A673 (cell line): ENCODE data around the gene NAB2. TPM values are rescaled to one million over a fixed set of nuclear protein-coding genes. Genes with fewer than 3 reads are reported as not detected.
A peak's percentile ranks its signal among the peaks of the same experiment; 100 is the strongest.

Experiments used
- BruUV-seq: library from RNA; stranded (reverse); fragments of 400-500 nt; replicated peaks from 2 replicates; lab custom pipeline; 2021; lab: Mats Ljungman, UMichigan
- CTCF ChIA-PET: fragments of 300-600 bp; sonication (Branson Sonifier 250); formaldehyde crosslinking; loops from one replicate; lab custom pipeline; 2022; ENCODE audit warnings: antibody characterized with exemption; lab: Charles Lee
- POLR2A ChIA-PET: fragments of 300-600 bp; sonication (Branson Sonifier 250); formaldehyde crosslinking; loops from one replicate; lab custom pipeline; 2022; ENCODE audit warnings: antibody characterized with exemption; ENCODE audit not compliant: low non-redundant PET; lab: Charles Lee
- DNase-seq: peaks from one replicate; pipeline ENCODE4 v3.0.0-alpha.2; 2015; ENCODE audit warnings: low spot score
- H3K27ac ChIP-seq: fragments of 200-600 bp; sonication (generic); 2 replicates; pipeline ENCODE4 v1.5.1; 2016; ENCODE audit warnings: mixed run types, low read depth, mild to moderate bottlenecking, mixed read lengths, antibody characterized with exemption, low read length; ENCODE audit not compliant: poor library complexity, severe bottlenecking
- H3K27me3 ChIP-seq: fragments of 200-600 bp; sonication (generic); replicated peaks from 2 replicates; pipeline ENCODE4 v1.6.1; 2017; ENCODE audit warnings: mixed run types, low read depth, mild to moderate bottlenecking, mixed read lengths, antibody characterized with exemption, low read length; ENCODE audit not compliant: insufficient read depth, poor library complexity
- H3K36me3 ChIP-seq: fragments of 200-600 bp; sonication (generic); 2 replicates; pipeline ENCODE4 v1.6.1; 2016; ENCODE audit warnings: mixed run types, mild to moderate bottlenecking, mixed read lengths, antibody characterized with exemption, low read length; ENCODE audit not compliant: insufficient read depth, poor library complexity, severe bottlenecking
- H3K4me1 ChIP-seq: fragments of 200-600 bp; sonication (generic); 2 replicates; pipeline ENCODE4 v1.6.1; 2017; ENCODE audit warnings: mixed run types, mild to moderate bottlenecking, mixed read lengths, antibody characterized with exemption, low read length; ENCODE audit not compliant: insufficient read depth, poor library complexity, severe bottlenecking
- H3K4me3 ChIP-seq: fragments of 200-600 bp; sonication (generic); 2 replicates; pipeline ENCODE4 v1.5.1; 2016; ENCODE audit warnings: low read depth, mixed run types, mild to moderate bottlenecking, mixed read lengths, low read length; ENCODE audit not compliant: poor library complexity, severe bottlenecking
- H3K9me3 ChIP-seq: fragments of 200-600 bp; sonication (generic); 2 replicates; pipeline ENCODE4 v1.6.1; 2016; ENCODE audit warnings: mixed run types, low read depth, mild to moderate bottlenecking, mixed read lengths, antibody characterized with exemption, low read length; ENCODE audit not compliant: poor library complexity, severe bottlenecking
- CTCF ChIP-seq: fragments of 300-800, 200-600 bp; sonication (generic); conservative IDR thresholded peaks from 2 replicates; pipeline ENCODE4 v1.5.1; 2017; ENCODE audit warnings: low read depth, mild to moderate bottlenecking, antibody characterized with exemption, low read length, moderate library complexity, mixed read lengths
- EZH2 ChIP-seq: fragments of 200-600 bp; sonication (generic); IDR thresholded peaks from 2 replicates; pipeline ENCODE4 v1.6.1; 2017; ENCODE audit warnings: borderline replicate concordance, low read depth, mild to moderate bottlenecking, mixed read lengths, antibody characterized with exemption, low read length; ENCODE audit not compliant: poor library complexity, severe bottlenecking
- intact Hi-C: fragments of 100-400 bp; cut with micrococcal nuclease; formaldehyde crosslinking; loops from one replicate; pipeline ENCODE4 v1.10.0; 2022; ENCODE audit not compliant: unreplicated experiment
- total RNA-seq: library from RNA; stranded (reverse); gene quantifications from 2 replicates; pipeline ENCODE4 v1.2.3, GENCODE V29; 2021

NAB2 gene
- total RNA-seq, 1 experiment from 2014 or later = 61.8 TPM

- CTCF ChIA-PET = no interaction called here
- no peak for DNase-seq
Measured at GRCh38 chr12:57096748-57097553, 8.0 kb downstream of the NAB2 start.

GRCh38 chr12:57097554-57097835 lies 8.6 kb downstream of the NAB2 start:
- no peak for DNase-seq
- H3K27me3 ChIP-seq = no peaks in the 10 kb centered on the region
- peaks cover 68% of the 10 kb centered on the region for H3K36me3 ChIP-seq
- intact Hi-C loops = no loop called here
- no peaks in the 10 kb centered on the region for H3K9me3 ChIP-seq
- H3K4me1 ChIP-seq = peaks cover 26% of the 10 kb centered on the region
- POLR2A ChIA-PET = no interaction called here
- CTCF ChIA-PET = no interaction called here
- H3K4me3 ChIP-seq = no peak overlapping the region
- H3K27ac ChIP-seq = peak overlapping the region; percentile 50
- TF ChIP-seq EZH2 (no peak), CTCF (no peak)
- BruUV-seq = no TSS peak

More at GRCh38 chr12:57096748-57097553, 8.0 kb downstream of the NAB2 start:
- H3K27ac ChIP-seq = peak overlapping the region; percentile 50
- BruUV-seq = no TSS peak
- peaks cover 69% of the 10 kb centered on the region for H3K36me3 ChIP-seq
- peaks cover 32% of the 10 kb centered on the region for H3K4me1 ChIP-seq
- intact Hi-C loops = no loop called here
- H3K9me3 ChIP-seq = no peaks in the 10 kb centered on the region
- H3K4me3 ChIP-seq = no peak overlapping the region
- no peak for TF ChIP-seq CTCF
- no peak for TF ChIP-seq EZH2
- POLR2A ChIA-PET = interaction anchor here (0.6 kb wide), 1 partner anchor 413 kb away, joined by 13 read pairs; no protein-coding TSS in a partner anchor
- H3K27me3 ChIP-seq = no peaks in the 10 kb centered on the region

- TF ChIP-seq CTCF = no peak
- TF ChIP-seq EZH2 = no peak
- no TSS peak for BruUV-seq
- Histone ChIP-seq H3K4me1 (peaks cover 16% of the 10 kb centered on the region), H3K27ac (peak overlapping the region; percentile 9), H3K36me3 (peaks cover 60% of the 10 kb centered on the region), H3K4me3 (no peak overlapping the region), H3K9me3 (no peaks in the 10 kb centered on the region), H3K27me3 (no peaks in the 10 kb centered on the region)
- intact Hi-C loops = no loop called here
- DNase-seq = no peak
- ChIA-PET CTCF (no interaction called here), POLR2A (no interaction called here)
Measured at GRCh38 chr12:57098546-57098945, 9.6 kb downstream of the NAB2 start.
